HepG2 (cell line): ENCODE results near the gene PRR22. TPM values are rescaled to one million over a fixed set of nuclear protein-coding genes. Genes with fewer than 3 reads are reported as not detected.

Source experiments
- ATAC-seq: fragments of 200-7000 bp; cut with Tn5 transposase; 3 replicates; pipeline ENCODE4 v1.9.1; 2020; ENCODE audit warnings: mild to moderate bottlenecking, moderate library complexity
- BruUV-seq: library from RNA; stranded (reverse); fragments of 400-500 nt; replicated peaks from 2 replicates; lab custom pipeline; 2021; lab: Mats Ljungman, UMichigan
- CTCF ChIA-PET: fragments of 300-600 bp; formaldehyde crosslinking; extraction: SDS; loops from one replicate; lab custom pipeline; 2021; ENCODE audit warnings: low total read pairs, inconsistent platforms, low intra/inter-chr PET ratio; lab: Yijun Ruan, JAX
- POLR2A ChIA-PET: fragments of 350-600 bp; sonication (Branson Sonifier 250); formaldehyde crosslinking; loops from one replicate; lab custom pipeline; 2020; ENCODE audit warnings: antibody characterized with exemption, inconsistent platforms; lab: Yijun Ruan, JAX
- DNase-seq: peaks from one replicate; pipeline ENCODE4 v3.0.0-alpha.2; 2015; ENCODE audit warnings: low spot score
- FAIRE-seq: peaks from 3 replicates; lab custom pipeline; 2011; peaks lifted over from hg19 to GRCh38; lab: Jason Lieb, UNC
- H2AFZ ChIP-seq: one replicate; pipeline ENCODE4 v1.6.1; 2011; ENCODE audit warnings: low read length, inconsistent platforms
- H3K27ac ChIP-seq: fragments of 300-600 bp; 3 replicates; pipeline ENCODE4 v1.8.0; 2011; ENCODE audit warnings: mixed run types, mild to moderate bottlenecking, mixed read lengths, low read length, inconsistent platforms; ENCODE audit not compliant: insufficient read depth; ENCODE audit errors: extremely low read length
- H3K27me3 ChIP-seq, 2 experiments: fragments of 200-600 bp in 1 of 2; 2 replicates in 1 of 2; 3 replicates in 1 of 2; pipeline versions ENCODE4 v1.6.0 to v1.8.0; 2011; ENCODE audit warnings: low read length in 2 of 2, mild to moderate bottlenecking in 2 of 2, moderate library complexity in 2 of 2, inconsistent platforms in 1 of 2; ENCODE audit not compliant: insufficient read depth in 2 of 2, control insufficient read depth in 1 of 2
- H3K36me3 ChIP-seq, 2 experiments: fragments of 200-600 bp in 1 of 2; replicated peaks in 1 of 2; 2 replicates in 1 of 2; 3 replicates in 1 of 2; pipeline versions ENCODE4 v1.5.1 to v1.8.0; 2011; ENCODE audit warnings: low read length in 2 of 2, inconsistent platforms in 1 of 2; ENCODE audit not compliant: insufficient read depth in 2 of 2, control insufficient read depth in 1 of 2
- H3K4me1 ChIP-seq: 2 replicates; pipeline ENCODE4 v1.5.1; 2012; ENCODE audit warnings: low read length, inconsistent platforms; ENCODE audit not compliant: insufficient read depth
- H3K4me2 ChIP-seq: 2 replicates; pipeline ENCODE4 v1.6.0; 2011; ENCODE audit warnings: low read depth, low read length, inconsistent platforms
- H3K4me3 ChIP-seq, 3 experiments: fragments of 200-600 bp in 1 of 3; sonication (generic), shearing (Covaris generic) in 1 of 3; replicated peaks in 1 of 3; 2 replicates each; pipeline ENCODE4 v1.5.1; 2011 to 2016; ENCODE audit warnings: low read length in 3 of 3, inconsistent platforms in 2 of 3, low read depth in 2 of 3, mild to moderate bottlenecking in 2 of 3, control low read depth in 1 of 3, mixed read lengths in 1 of 3; ENCODE audit not compliant: insufficient read depth in 1 of 3
- H3K79me2 ChIP-seq: one replicate; pipeline ENCODE4 v1.6.1; 2011; ENCODE audit warnings: low read length, inconsistent platforms; ENCODE audit not compliant: insufficient read depth
- H3K9ac ChIP-seq: 2 replicates; pipeline ENCODE4 v1.6.0; 2011; ENCODE audit warnings: mild to moderate bottlenecking, low read depth, low read length, inconsistent platforms; ENCODE audit not compliant: insufficient read depth
- H3K9me3 ChIP-seq: 2 replicates; pipeline ENCODE4 v1.5.1; 2012; ENCODE audit warnings: mild to moderate bottlenecking, low read length
- H4K20me1 ChIP-seq: 2 replicates; pipeline ENCODE4 v1.6.0; 2011; ENCODE audit warnings: inconsistent platforms, mild to moderate bottlenecking, low read length, moderate library complexity; ENCODE audit not compliant: insufficient read depth
- AGO1 ChIP-seq: fragments of 200-400 bp; formaldehyde crosslinking; IDR thresholded peaks from 2 replicates; pipeline ENCODE4 v1.6.1; 2017; ENCODE audit warnings: mild to moderate bottlenecking, low read depth, low read length, moderate library complexity; ENCODE audit not compliant: poor library complexity, severe bottlenecking
- HDAC2 ChIP-seq: sonication (generic); formaldehyde crosslinking; IDR thresholded peaks from 2 replicates; pipeline ENCODE4 v1.4.0; 2020; ENCODE audit warnings: missing genetic modification reagents
- HIC2 ChIP-seq: sonication (generic); formaldehyde crosslinking; IDR thresholded peaks from 2 replicates; pipeline ENCODE4 v1.9.0; 2022; ENCODE audit warnings: low read depth, missing genetic modification reagents
- MTERF4 ChIP-seq: sonication (generic); formaldehyde crosslinking; IDR thresholded peaks from 2 replicates; pipeline ENCODE4 v1.8.0; 2023; ENCODE audit warnings: mild to moderate bottlenecking, missing genetic modification reagents
- NR2F6 ChIP-seq, 2 experiments: IDR thresholded peaks; 2 replicates each; pipeline ENCODE4 v1.6.1; 2016; ENCODE audit warnings: antibody characterized with exemption in 1 of 2, mild to moderate bottlenecking in 1 of 2
- NRL ChIP-seq: sonication (generic); formaldehyde crosslinking; IDR thresholded peaks from 2 replicates; pipeline ENCODE4 v1.5.0; 2020; ENCODE audit warnings: missing genetic modification reagents, mild to moderate bottlenecking, moderate library complexity, borderline replicate concordance
- RFX3 ChIP-seq: IDR thresholded peaks from 2 replicates; pipeline ENCODE4 v1.6.1; 2016; ENCODE audit warnings: missing biosample characterization, missing genetic modification reagents
- ZNF224 ChIP-seq: sonication (generic); formaldehyde crosslinking; IDR thresholded peaks from 2 replicates; pipeline ENCODE4 v1.5.0; 2020; ENCODE audit warnings: mild to moderate bottlenecking, missing genetic modification reagents
- ZNF280B ChIP-seq: sonication (generic); formaldehyde crosslinking; IDR thresholded peaks from 2 replicates; pipeline ENCODE4 v1.5.0; 2020; ENCODE audit warnings: missing genetic modification reagents, mild to moderate bottlenecking, borderline replicate concordance
- ZNF281 ChIP-seq: sonication (generic); formaldehyde crosslinking; IDR thresholded peaks from 2 replicates; pipeline ENCODE4 v1.4.0; 2020; ENCODE audit warnings: missing genetic modification reagents, borderline replicate concordance
- WGBS: methylation state at CpG from one replicate; pipeline ENCODE4 v1.1.6; 2017; ENCODE audit warnings: low lambda C conversion rate; 5-methylcytosine and 5-hydroxymethylcytosine counted together
- in situ Hi-C: cut with HindIII; loops from 2 replicates; pipeline ENCODE4 v1.10.0; 2017; ENCODE audit warnings: low pct_unique_long_range_greater_than_20kb; ENCODE audit not compliant: extremely low pct_ligation_motif_present
- intact Hi-C: fragments of 100-400 bp; cut with micrococcal nuclease; formaldehyde crosslinking; loops from one replicate; pipeline ENCODE4 v1.10.0; 2022; ENCODE audit not compliant: unreplicated experiment
- polyA plus RNA-seq, 8 experiments: library from polyadenylated mRNA; depleted of rRNA in 3 of 8; stranded (reverse) in 7 of 8; unstranded in 1 of 8; fragments of >200 nt; fragmentation: Illumina TruSeq in 4 of 8; extraction: Trizol in 4 of 8; gene quantifications; 2 replicates each; pipeline versions ENCODE4 v1.2.1 to v1.2.3, GENCODE V29; 2011 to 2016; ENCODE audit warnings: low read depth in 4 of 8, missing spikeins in 1 of 8, mixed read lengths in 1 of 8; ENCODE audit not compliant: insufficient read depth in 1 of 8
- total RNA-seq, 5 experiments: library from RNA; depleted of rRNA; stranded (reverse); fragments of >200 nt; fragmentation: Illumina TruSeq; extraction: Trizol; gene quantifications; 2 replicates each; pipeline ENCODE4 v1.2.3, GENCODE V29; 2016; ENCODE audit warnings: low read depth in 1 of 5
- TF ChIP-seq, protein P1 (sequence below): IDR thresholded peaks from 2 replicates; pipeline ENCODE4 v1.6.1; 2016; ENCODE audit warnings: missing compliant biosample characterization, missing genetic modification reagents, borderline replicate concordance

PRR22 gene
- total and polyA plus RNA-seq, 2 of the 13 experiments (the other 11 are each of a cell fraction or from before 2014, with no cell fraction given), result 0.84 to 2.3 TPM

DNA sequence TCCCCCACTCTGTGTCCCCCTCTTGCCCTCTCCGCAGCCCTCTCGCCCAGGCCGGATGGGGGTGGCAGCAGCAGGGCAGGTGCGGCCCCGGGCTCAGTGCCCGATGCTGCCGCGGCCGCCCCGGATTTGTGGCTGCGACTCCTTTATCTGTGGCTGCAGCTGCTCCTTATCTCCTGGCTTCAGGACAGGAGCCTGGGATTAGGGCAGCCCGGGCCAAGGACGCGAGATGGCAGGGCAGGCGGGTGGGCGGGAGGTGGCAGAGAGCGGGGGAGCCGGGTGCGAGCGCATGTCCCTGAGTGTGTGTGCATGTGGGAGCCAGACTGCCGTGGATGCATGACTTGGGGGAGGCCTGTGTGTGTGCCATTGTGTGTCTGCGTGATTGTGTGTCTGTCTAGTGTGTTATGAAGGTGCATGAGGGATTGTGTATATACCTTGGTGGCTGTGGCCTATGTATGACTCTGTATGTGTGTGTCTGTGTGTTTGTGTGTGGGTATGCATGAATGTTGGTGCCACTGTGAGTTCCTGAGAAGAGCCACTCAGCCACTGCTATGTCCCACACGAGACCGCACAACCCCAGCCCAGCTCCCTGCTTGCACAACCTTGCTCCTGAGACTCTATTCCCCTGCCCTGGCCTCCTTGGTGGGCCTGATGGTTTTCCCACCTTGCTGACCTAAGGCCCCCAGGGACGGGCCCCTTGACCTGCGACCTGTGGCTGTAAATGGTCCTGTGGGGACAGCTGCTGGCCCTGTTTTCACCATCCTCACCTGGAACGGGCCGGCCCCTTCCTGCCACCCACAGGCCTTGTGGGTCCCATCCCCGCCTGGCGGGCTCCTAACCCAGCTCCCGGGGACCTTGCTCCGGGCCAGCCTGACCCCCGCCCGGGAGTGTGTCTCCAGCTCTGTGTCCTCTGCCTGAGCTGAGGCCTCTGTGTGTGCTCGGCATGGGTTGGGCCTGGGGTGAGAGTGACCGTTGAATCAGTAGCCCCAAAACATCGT, 15.0 kb upstream of the PRR22 start:
- ChIA-PET CTCF (no interaction called here), POLR2A (interaction anchor here (0.7 to 1.7 kb wide), 5 partner anchors 8 to 180 kb away, joined by 3 to 7 read pairs (median 4); partner anchors contain the start of genes DUS3L and NDUFA11)
- intact Hi-C loops (loop anchor here (10.0 kb wide), 1 partner anchor 225 kb away; no protein-coding TSS in a partner anchor), in situ Hi-C loops (loop anchor here (5.0 kb wide), 2 partner anchors 178 to 223 kb away; partner anchors contain the start of gene RANBP3)
- Histone ChIP-seq H2AFZ (no peak overlapping the region), H3K27me3 (peaks cover 0 to 5% of the 10 kb centered on the region in 2 experiments; a peak in 2 of 5 replicates), H3K4me1 (peaks cover 55% of the 10 kb centered on the region), H3K27ac (no peak overlapping the region), H3K79me2 (no peaks in the 10 kb centered on the region), H3K9ac (peak overlapping the region; percentile 19), H4K20me1 (no peaks in the 10 kb centered on the region), H3K9me3 (no peaks in the 10 kb centered on the region), H3K4me3 (peak overlapping the region; percentile 12 to 56 (median 31); a peak in 5 of 6 replicates), H3K4me2 (peak overlapping the region; percentile 89), H3K36me3 (no peaks in the 10 kb centered on the region)
- DNase-seq (no peak), ATAC-seq (peak; percentile 37), FAIRE-seq (no peak)
- WGBS, result 1% methylated on average over 28 of the region's 37 CpGs
- BruUV-seq, result no TSS peak
- TF ChIP-seq NR2F6 (IDR thresholded peaks at IDR 0.05), result peak; percentile 36; the same call in 1 of the 2 replicates
- TF ChIP-seq NR2F6 (CRISPR knock-in tag; IDR thresholded peaks at IDR 0.05), result peak; percentile 51
- TF ChIP-seq RFX3, result no peak
- TF ChIP-seq MTERF4 (CRISPR knock-in tag), result peak; percentile 53; the same call in 1 of the 2 replicates
- peak; percentile 52; the same call in 1 of the 2 replicates for TF ChIP-seq ZNF224 (CRISPR knock-in tag)
- TF ChIP-seq NRL (CRISPR knock-in tag), result peak; percentile 39; the same call in 1 of the 2 replicates
- TF ChIP-seq AGO1, result no peak
- TF ChIP-seq ZNF281 (CRISPR knock-in tag), result no peak
- TF ChIP-seq HDAC2 (CRISPR knock-in tag), result 0 out of 2 replicates have a peak, but pooled peaks have one; percentile 29
- TF ChIP-seq HIC2, result peak; percentile 50
- TF ChIP-seq ZNF280B (CRISPR knock-in tag), result no peak; the same call in 1 of the 2 replicates
- TF ChIP-seq, protein P1, sequence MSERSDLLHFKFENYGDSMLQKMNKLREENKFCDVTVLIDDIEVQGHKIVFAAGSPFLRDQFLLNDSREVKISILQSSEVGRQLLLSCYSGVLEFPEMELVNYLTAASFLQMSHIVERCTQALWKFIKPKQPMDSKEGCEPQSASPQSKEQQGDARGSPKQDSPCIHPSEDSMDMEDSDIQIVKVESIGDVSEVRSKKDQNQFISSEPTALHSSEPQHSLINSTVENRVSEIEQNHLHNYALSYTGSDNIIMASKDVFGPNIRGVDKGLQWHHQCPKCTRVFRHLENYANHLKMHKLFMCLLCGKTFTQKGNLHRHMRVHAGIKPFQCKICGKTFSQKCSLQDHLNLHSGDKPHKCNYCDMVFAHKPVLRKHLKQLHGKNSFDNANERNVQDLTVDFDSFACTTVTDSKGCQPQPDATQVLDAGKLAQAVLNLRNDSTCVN (CRISPR knock-in tag), result 0 out of 2 replicates have a peak, but pooled peaks have one; percentile 37
